GM13977 (cell line): ENCODE data around the gene CDK15.

Source experiments
- DNase-seq: peaks from one replicate; pipeline ENCODE4 v3.0.0; 2012; ENCODE audit warnings: low spot score
- CTCF ChIP-seq: IDR thresholded peaks from 2 replicates; pipeline ENCODE4 v1.5.1; 2012; ENCODE audit warnings: mild to moderate bottlenecking, control low read depth; ENCODE audit not compliant: insufficient read depth; ENCODE audit errors: extremely low read depth, missing control alignments
- in situ Hi-C: fragments of 300-500 bp; cut with MboI; formaldehyde crosslinking; loops from one replicate; pipeline ENCODE4 v1.12.0; 2022; ENCODE audit warnings: low sequenced_read_pairs, low pct_unique_long_range_greater_than_20kb, mixed read lengths, inconsistent platforms; ENCODE audit not compliant: unreplicated experiment

Gene CDK15

GRCh38 chr2:201916565-201916964, 110.2 kb downstream of the CDK15 start:
- TF ChIP-seq CTCF: no peak
- DNase-seq: no peak
- in situ Hi-C loops: no loop called here

- in situ Hi-C loops: no loop called here
- no peak for TF ChIP-seq CTCF
- DNase-seq: no peak
These were observed 112.4 kb downstream of the CDK15 start for GRCh38 chr2:201918616-201919307.

- TF ChIP-seq CTCF: no peak
- in situ Hi-C loops: no loop called here
These were observed 112.9 kb downstream of the CDK15 start for GRCh38 chr2:201919308-201919634.

GRCh38 chr2:201923436-201924328, 117.3 kb downstream of the CDK15 start:
- in situ Hi-C loops: no loop called here
- no peak for DNase-seq
- TF ChIP-seq CTCF: no peak

More at GRCh38 chr2:201919308-201919634, 112.9 kb downstream of the CDK15 start:
- DNase-seq: no peak

GRCh38 chr2:201924453-201924852, 118.1 kb downstream of the CDK15 start:
- in situ Hi-C loops: no loop called here
- no peak for TF ChIP-seq CTCF
- DNase-seq: no peak

- in situ Hi-C loops: no loop called here
- no peak for TF ChIP-seq CTCF
- no peak for DNase-seq
These were observed 118.7 kb downstream of the CDK15 start for GRCh38 chr2:201925056-201925455.
